Panc1 (cell line): Measurements from ENCODE around the gene RANBP17. TPM values are rescaled to one million over a fixed set of nuclear protein-coding genes. Genes with fewer than 3 reads are reported as not detected.

Experiments
- ATAC-seq: fragments of 200-7000 bp; cut with Tn5 transposase; 2 replicates; pipeline ENCODE4 v1.9.1; 2020; ENCODE audit warnings: mild to moderate bottlenecking, moderate library complexity
- BruUV-seq: library from RNA; stranded (reverse); fragments of 400-500 nt; replicated peaks from 2 replicates; lab custom pipeline; 2021; lab: Mats Ljungman, UMichigan
- CTCF ChIA-PET: fragments of 300-600 bp; sonication (Branson Sonifier 250); formaldehyde crosslinking; loops from one replicate; lab custom pipeline; 2022; ENCODE audit warnings: antibody characterized with exemption; lab: Charles Lee
- POLR2A ChIA-PET: fragments of 300-600 bp; sonication (Branson Sonifier 250); formaldehyde crosslinking; loops from one replicate; lab custom pipeline; 2022; ENCODE audit warnings: antibody characterized with exemption; lab: Charles Lee
- DNase-seq: peaks from one replicate; pipeline ENCODE4 v3.0.0-alpha.2; 2010; ENCODE audit warnings: low read depth, low spot score
- H3K27ac ChIP-seq: 2 replicates; pipeline ENCODE4 v1.5.1; 2011; ENCODE audit warnings: mild to moderate bottlenecking, low read length, inconsistent platforms
- H3K27me3 ChIP-seq: fragments of 200-500 bp; sonication (Bioruptor generic); 2 replicates; pipeline ENCODE4 v1.6.0; 2014; ENCODE audit warnings: low read length, inconsistent platforms; ENCODE audit not compliant: control insufficient read depth, insufficient read depth
- H3K36me3 ChIP-seq: fragments of 200-500 bp; sonication (Bioruptor generic); 2 replicates; pipeline ENCODE4 v1.5.1; 2014; ENCODE audit warnings: inconsistent platforms, mild to moderate bottlenecking, low read length, moderate library complexity; ENCODE audit not compliant: control insufficient read depth, insufficient read depth
- H3K4me1 ChIP-seq: 2 replicates; pipeline ENCODE4 v1.5.1; 2011; ENCODE audit warnings: inconsistent platforms, mild to moderate bottlenecking, low read length, moderate library complexity; ENCODE audit not compliant: control insufficient read depth, insufficient read depth
- H3K4me3 ChIP-seq, 2 experiments: 2 replicates each; pipeline ENCODE4 v1.5.1; 2011 to 2012; ENCODE audit warnings: low read depth in 2 of 2, low read length in 2 of 2, mild to moderate bottlenecking in 2 of 2, inconsistent platforms in 1 of 2, moderate library complexity in 1 of 2
- H3K9me3 ChIP-seq: fragments of 200-500 bp; sonication (Bioruptor generic); 2 replicates; pipeline ENCODE4 v1.5.1; 2014; ENCODE audit warnings: low read depth, mild to moderate bottlenecking, inconsistent platforms, low read length, moderate library complexity; ENCODE audit not compliant: control insufficient read depth, insufficient read depth
- CTCF ChIP-seq: fragments of 450-650 bp; IDR thresholded peaks from 2 replicates; pipeline ENCODE4 v1.5.1; 2017; ENCODE audit warnings: mild to moderate bottlenecking
- POLR2AphosphoS5 ChIP-seq: IDR thresholded peaks from 2 replicates; pipeline ENCODE4 v1.6.1; 2012; ENCODE audit warnings: mild to moderate bottlenecking, low read depth, low read length, moderate library complexity
- REST ChIP-seq, 2 experiments: IDR thresholded peaks; 2 replicates each; pipeline ENCODE4 v1.6.1; 2011 to 2012; ENCODE audit warnings: low read depth in 2 of 2, control low read depth in 1 of 2, low read length in 1 of 2, mild to moderate bottlenecking in 1 of 2, moderate library complexity in 1 of 2; ENCODE audit not compliant: insufficient read depth in 1 of 2
- SIN3A ChIP-seq: IDR thresholded peaks from 2 replicates; pipeline ENCODE4 v1.6.1; 2012; ENCODE audit warnings: low read depth, mild to moderate bottlenecking, low read length, moderate library complexity, borderline replicate concordance; ENCODE audit not compliant: insufficient read depth
- TCF7L2 ChIP-seq: IDR thresholded peaks from 2 replicates; pipeline ENCODE4 v1.6.1; 2011; ENCODE audit warnings: mild to moderate bottlenecking, low read depth, low read length, inconsistent platforms
- in situ Hi-C: cut with HindIII; loops from 2 replicates; pipeline ENCODE4 v1.10.0; 2016; ENCODE audit warnings: low sequenced_read_pairs, low pct_unique_long_range_greater_than_20kb
- intact Hi-C: fragments of 100-400 bp; cut with micrococcal nuclease; formaldehyde crosslinking; loops from one replicate; pipeline ENCODE4 v1.10.0; 2022; ENCODE audit not compliant: unreplicated experiment
- total RNA-seq: library from RNA; stranded (reverse); gene quantifications from one replicate; pipeline ENCODE4 v1.2.1, GENCODE V29; 2021; ENCODE audit not compliant: unreplicated experiment

Gene RANBP17
- total RNA-seq, 1 experiment from 2014 or later: not detected

GRCh38 chr5:171300358-171300757, 438.5 kb downstream of the RANBP17 start:
- intact Hi-C loops (no loop called here), in situ Hi-C loops (no loop called here)
- BruUV-seq: no TSS peak
- no peaks in the 10 kb centered on the region; the same call in 1 of the 2 replicates for H3K27me3 ChIP-seq
- DNase-seq: no peak
- no peak overlapping the region for H3K27ac ChIP-seq
- TF ChIP-seq REST (IDR thresholded peaks at IDR 0.05; ENCODE audit: insufficient read depth in 1 of 2, low read depth in 2 of 2, low read length in 1 of 2): no peak
- no peak for ATAC-seq
- CTCF ChIA-PET: no interaction called here
- no peaks in the 10 kb centered on the region for H3K4me1 ChIP-seq
- H3K9me3 ChIP-seq: no peaks in the 10 kb centered on the region
- no peak overlapping the region for H3K4me3 ChIP-seq
- POLR2A ChIA-PET: no interaction called here
- H3K36me3 ChIP-seq: no peaks in the 10 kb centered on the region

DNA sequence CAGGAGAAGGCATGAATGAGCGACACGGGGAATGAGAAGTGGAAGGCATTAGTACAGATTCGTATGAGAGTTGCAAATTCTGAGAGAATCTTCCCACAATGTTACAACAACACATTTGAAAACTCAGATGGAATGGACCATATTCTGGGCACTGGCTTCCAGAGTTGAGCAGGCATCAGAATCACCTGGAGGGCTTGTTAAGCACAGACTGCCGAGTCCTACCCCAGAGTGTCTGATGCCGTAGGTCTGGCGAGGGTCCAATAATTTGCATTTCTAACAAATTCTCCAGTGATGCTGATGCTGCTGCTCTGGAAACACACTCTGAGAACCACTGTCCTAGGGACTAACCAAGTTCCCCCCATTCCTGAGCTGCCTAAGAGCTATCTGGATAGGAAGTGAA, 444.3 kb downstream of the RANBP17 start:
- POLR2A ChIA-PET: interaction anchor here (0.5 kb wide), 1 partner anchor 37 kb away, joined by 4 read pairs; no protein-coding TSS in a partner anchor
- intact Hi-C loops (no loop called here), in situ Hi-C loops (no loop called here)
- H3K9me3 ChIP-seq: no peaks in the 10 kb centered on the region
- H3K36me3 ChIP-seq: no peaks in the 10 kb centered on the region
- no TSS peak for BruUV-seq
- peaks cover 2% of the 10 kb centered on the region; the same call in 1 of the 2 replicates for H3K27me3 ChIP-seq
- no peak overlapping the region for H3K27ac ChIP-seq
- DNase-seq (no peak), ATAC-seq (no peak)
- no peak overlapping the region for H3K4me3 ChIP-seq
- TF ChIP-seq POLR2AphosphoS5: no peak
- TF ChIP-seq CTCF: no peak
- no peak for TF ChIP-seq TCF7L2
- TF ChIP-seq REST (IDR thresholded peaks at IDR 0.05; ENCODE audit: insufficient read depth in 1 of 2, low read depth in 2 of 2, low read length in 1 of 2): no peak
- TF ChIP-seq SIN3A: no peak
- CTCF ChIA-PET: no interaction called here
- no peaks in the 10 kb centered on the region for H3K4me1 ChIP-seq
